PC-9 (cell line): Measurements from ENCODE around the gene WTIP. TPM values are rescaled to one million over a fixed set of nuclear protein-coding genes. Genes with fewer than 3 reads are reported as not detected.

ENCODE experiments used
- BruUV-seq: library from RNA; stranded (reverse); fragments of 400-500 nt; replicated peaks from 2 replicates; lab custom pipeline; 2021; lab: Mats Ljungman, UMichigan
- CTCF ChIA-PET: fragments of 300-600 bp; sonication (Branson Sonifier 250); formaldehyde crosslinking; loops from one replicate; lab custom pipeline; 2022; ENCODE audit warnings: antibody characterized with exemption; lab: Charles Lee
- POLR2A ChIA-PET: fragments of 300-600 bp; sonication (Branson Sonifier 250); formaldehyde crosslinking; loops from one replicate; lab custom pipeline; 2022; ENCODE audit warnings: antibody characterized with exemption; ENCODE audit not compliant: unreplicated experiment; lab: Charles Lee
- DNase-seq, 2 experiments: peaks; one replicate each; pipeline versions ENCODE4 v3.0.0 to v3.0.0-alpha.2; 2015 to 2022; ENCODE audit warnings: mixed read lengths in 1 of 2
- H2AFZ ChIP-seq: fragments of 200-600 bp; sonication (generic); 2 replicates; pipeline ENCODE4 v1.8.1; 2017; ENCODE audit warnings: antibody characterized with exemption
- H3F3A ChIP-seq: fragments of 200-600 bp; sonication (generic); 2 replicates; pipeline ENCODE4 v1.8.1; 2017; ENCODE audit warnings: antibody characterized with exemption, mild to moderate bottlenecking, low read depth; ENCODE audit not compliant: insufficient read depth
- H3K27ac ChIP-seq: fragments of 200-600 bp; sonication (generic); 2 replicates; pipeline ENCODE4 v1.6.1; 2016; ENCODE audit warnings: mixed run types
- H3K27me3 ChIP-seq: fragments of 200-600 bp; sonication (generic); 2 replicates; pipeline ENCODE4 v1.6.1; 2016; ENCODE audit warnings: low read depth, mixed run types; ENCODE audit not compliant: insufficient read depth
- H3K36me3 ChIP-seq: fragments of 200-600 bp; sonication (generic); 2 replicates; pipeline ENCODE4 v1.6.1; 2016; ENCODE audit warnings: low read depth, mixed run types
- H3K4me1 ChIP-seq: fragments of 200-600 bp; sonication (generic); replicated peaks from 2 replicates; pipeline ENCODE4 v1.6.1; 2016; ENCODE audit warnings: mixed run types; ENCODE audit not compliant: insufficient read depth
- H3K4me2 ChIP-seq: fragments of 200-600 bp; sonication (generic); 2 replicates; pipeline ENCODE4 v1.6.1; 2017; ENCODE audit warnings: mixed run types
- H3K4me3 ChIP-seq: fragments of 200-600 bp; sonication (generic); 2 replicates; pipeline ENCODE4 v1.6.1; 2016; ENCODE audit warnings: mixed run types
- H3K79me2 ChIP-seq: fragments of 200-600 bp; sonication (generic); 2 replicates; pipeline ENCODE4 v1.6.1; 2017; ENCODE audit warnings: low read depth, mixed run types
- H3K9me2 ChIP-seq: fragments of 200-600 bp; sonication (generic); 2 replicates; pipeline ENCODE4 v1.8.1; 2017; ENCODE audit warnings: mild to moderate bottlenecking; ENCODE audit not compliant: insufficient read depth
- H3K9me3 ChIP-seq: fragments of 200-600 bp; sonication (generic); 2 replicates; pipeline ENCODE4 v1.8.1; 2016; ENCODE audit warnings: low read depth; ENCODE audit not compliant: insufficient read depth
- H4K20me1 ChIP-seq: fragments of 200-600 bp; sonication (generic); 2 replicates; pipeline ENCODE4 v1.8.1; 2017; ENCODE audit not compliant: insufficient read depth
- EZH2 ChIP-seq: fragments of 200-600 bp; sonication (generic); IDR thresholded peaks from 2 replicates; pipeline ENCODE4 v1.8.0; 2017; ENCODE audit warnings: antibody characterized with exemption, low read depth
- intact Hi-C: fragments of 100-400 bp; cut with micrococcal nuclease; formaldehyde crosslinking; loops from one replicate; pipeline ENCODE4 v1.10.0; 2022; ENCODE audit not compliant: unreplicated experiment
- total RNA-seq: library from RNA; stranded (reverse); gene quantifications from 2 replicates; pipeline ENCODE4 v1.2.3, GENCODE V29; 2021
- TF ChIP-seq, protein P1 (sequence below): fragments of 200-600 bp; sonication (generic); conservative IDR thresholded peaks from 2 replicates; pipeline ENCODE4 v1.6.1; 2017; ENCODE audit warnings: mixed run types, antibody characterized with exemption, mild to moderate bottlenecking, moderate library complexity

WTIP gene
- total RNA-seq, 1 experiment from 2014 or later: 0.63 TPM

DNA sequence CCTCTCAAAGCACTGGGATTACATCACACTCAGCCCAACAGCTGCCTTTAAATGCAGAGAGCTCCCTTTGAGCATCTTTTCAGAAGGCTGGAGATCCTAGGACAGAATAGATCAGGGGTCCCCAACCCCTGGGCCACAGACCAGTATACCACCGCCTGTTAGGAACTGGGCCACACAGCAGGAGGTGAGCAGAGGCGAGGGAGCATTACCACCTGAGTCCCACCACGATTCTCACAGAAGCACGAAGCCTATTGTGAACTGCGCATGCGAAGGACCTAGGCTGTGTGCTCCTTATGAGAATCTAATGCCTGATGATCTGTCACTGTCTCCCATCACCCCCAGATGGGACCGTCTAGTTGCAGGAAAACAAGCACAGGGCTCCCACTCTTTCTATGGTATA lies 2.2 kb upstream of the WTIP start:
- H2AFZ ChIP-seq: no peak overlapping the region
- H3K9me2 ChIP-seq: no peaks in the 10 kb centered on the region
- H3K36me3 ChIP-seq: no peaks in the 10 kb centered on the region
- H3K9me3 ChIP-seq: no peaks in the 10 kb centered on the region
- no TSS peak for BruUV-seq
- peaks cover 11% of the 10 kb centered on the region for H3F3A ChIP-seq
- H3K79me2 ChIP-seq: no peaks in the 10 kb centered on the region
- no peak overlapping the region for H3K4me2 ChIP-seq
- no peak overlapping the region for H3K4me3 ChIP-seq
- no peak for DNase-seq
- peaks cover 13% of the 10 kb centered on the region for H3K4me1 ChIP-seq
- no peaks in the 10 kb centered on the region for H3K27me3 ChIP-seq
- POLR2A ChIA-PET: no interaction called here
- CTCF ChIA-PET: no interaction called here
- peaks cover 6% of the 10 kb centered on the region for H4K20me1 ChIP-seq
- H3K27ac ChIP-seq: no peak overlapping the region
- intact Hi-C loops: no loop called here
- TF ChIP-seq, protein P1, sequence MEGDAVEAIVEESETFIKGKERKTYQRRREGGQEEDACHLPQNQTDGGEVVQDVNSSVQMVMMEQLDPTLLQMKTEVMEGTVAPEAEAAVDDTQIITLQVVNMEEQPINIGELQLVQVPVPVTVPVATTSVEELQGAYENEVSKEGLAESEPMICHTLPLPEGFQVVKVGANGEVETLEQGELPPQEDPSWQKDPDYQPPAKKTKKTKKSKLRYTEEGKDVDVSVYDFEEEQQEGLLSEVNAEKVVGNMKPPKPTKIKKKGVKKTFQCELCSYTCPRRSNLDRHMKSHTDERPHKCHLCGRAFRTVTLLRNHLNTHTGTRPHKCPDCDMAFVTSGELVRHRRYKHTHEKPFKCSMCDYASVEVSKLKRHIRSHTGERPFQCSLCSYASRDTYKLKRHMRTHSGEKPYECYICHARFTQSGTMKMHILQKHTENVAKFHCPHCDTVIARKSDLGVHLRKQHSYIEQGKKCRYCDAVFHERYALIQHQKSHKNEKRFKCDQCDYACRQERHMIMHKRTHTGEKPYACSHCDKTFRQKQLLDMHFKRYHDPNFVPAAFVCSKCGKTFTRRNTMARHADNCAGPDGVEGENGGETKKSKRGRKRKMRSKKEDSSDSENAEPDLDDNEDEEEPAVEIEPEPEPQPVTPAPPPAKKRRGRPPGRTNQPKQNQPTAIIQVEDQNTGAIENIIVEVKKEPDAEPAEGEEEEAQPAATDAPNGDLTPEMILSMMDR: no peak
- no peak for TF ChIP-seq EZH2

DNA sequence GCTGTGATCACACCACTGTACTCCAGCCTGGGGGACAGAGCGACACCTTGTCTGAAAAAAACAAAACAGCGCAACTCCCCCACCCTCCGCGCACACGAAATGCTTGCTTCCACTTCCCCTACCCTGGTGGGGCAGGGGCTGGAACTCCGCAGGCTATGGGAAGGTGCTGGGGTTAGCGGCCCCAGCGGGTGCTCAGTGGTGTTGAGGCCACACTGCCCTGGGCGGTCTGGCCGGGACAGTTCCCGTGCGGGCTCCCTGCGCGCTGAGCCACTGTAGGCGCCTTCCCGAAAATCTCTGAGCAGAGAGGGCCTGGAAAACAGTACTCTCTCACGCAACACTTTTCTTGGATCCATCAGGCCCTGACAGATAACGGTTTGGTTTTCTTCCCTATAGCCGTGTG lies 1.1 kb upstream of the WTIP start:
- no peaks in the 10 kb centered on the region for H3K79me2 ChIP-seq
- H3F3A ChIP-seq: peaks cover 1% of the 10 kb centered on the region; the same call in 1 of the 2 replicates
- no peak overlapping the region for H2AFZ ChIP-seq
- CTCF ChIA-PET: no interaction called here
- peaks cover 2% of the 10 kb centered on the region; the same call in 1 of the 2 replicates for H3K4me1 ChIP-seq
- POLR2A ChIA-PET: no interaction called here
- H3K9me3 ChIP-seq: no peaks in the 10 kb centered on the region
- BruUV-seq: no TSS peak
- TF ChIP-seq, protein P1: no peak
- no peak for TF ChIP-seq EZH2
- H3K27ac ChIP-seq: no peak overlapping the region
- H3K36me3 ChIP-seq: no peaks in the 10 kb centered on the region
- no peaks in the 10 kb centered on the region for H3K27me3 ChIP-seq
- H3K4me3 ChIP-seq: no peak overlapping the region
- no peaks in the 10 kb centered on the region for H3K9me2 ChIP-seq
- H4K20me1 ChIP-seq: peaks cover 2% of the 10 kb centered on the region; the same call in 1 of the 2 replicates
- no peak for DNase-seq
- intact Hi-C loops: no loop called here
- no peak overlapping the region for H3K4me2 ChIP-seq

DNA sequence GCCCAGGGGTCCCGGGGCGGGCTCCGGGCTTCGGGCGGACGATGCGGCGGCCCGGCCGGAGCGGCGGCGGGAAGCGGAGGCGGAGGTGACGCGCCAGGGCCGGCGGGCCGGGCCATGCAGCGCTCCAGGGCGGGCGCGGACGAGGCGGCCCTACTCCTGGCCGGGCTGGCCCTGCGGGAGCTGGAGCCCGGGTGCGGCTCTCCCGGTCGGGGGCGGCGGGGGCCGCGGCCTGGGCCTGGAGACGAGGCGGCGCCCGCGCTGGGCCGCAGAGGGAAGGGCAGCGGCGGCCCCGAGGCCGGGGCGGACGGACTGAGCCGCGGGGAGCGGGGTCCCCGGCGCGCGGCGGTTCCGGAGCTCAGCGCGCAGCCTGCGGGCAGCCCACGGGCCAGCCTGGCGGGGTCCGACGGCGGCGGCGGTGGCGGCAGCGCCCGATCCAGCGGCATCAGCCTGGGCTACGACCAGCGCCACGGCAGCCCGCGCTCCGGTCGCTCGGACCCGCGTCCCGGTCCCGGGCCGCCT lies 362 bp downstream of the WTIP start:
- H3K4me2 ChIP-seq: no peak overlapping the region
- H3K4me3 ChIP-seq: no peak overlapping the region
- H3K36me3 ChIP-seq: no peaks in the 10 kb centered on the region
- POLR2A ChIA-PET: interaction anchor here (0.6 kb wide), 1 partner anchor 123 kb away, joined by 7 read pairs; no protein-coding TSS in a partner anchor
- H3F3A ChIP-seq: no peaks in the 10 kb centered on the region
- no peaks in the 10 kb centered on the region for H4K20me1 ChIP-seq
- no peaks in the 10 kb centered on the region for H3K27me3 ChIP-seq
- H3K79me2 ChIP-seq: no peaks in the 10 kb centered on the region
- CTCF ChIA-PET: interaction anchor here (0.6 to 0.8 kb wide), 2 partner anchors 81 to 1005 kb away, joined by 5 to 9 read pairs; no protein-coding TSS in a partner anchor
- no peak for DNase-seq
- H3K27ac ChIP-seq: no peak overlapping the region
- no peak overlapping the region for H2AFZ ChIP-seq
- no TSS peak for BruUV-seq
- no peaks in the 10 kb centered on the region for H3K4me1 ChIP-seq
- H3K9me2 ChIP-seq: no peaks in the 10 kb centered on the region
- intact Hi-C loops: no loop called here
- TF ChIP-seq, protein P1: no peak
- no peak for TF ChIP-seq EZH2
- H3K9me3 ChIP-seq: no peaks in the 10 kb centered on the region
